A673 (cell line): Measurements from ENCODE around the gene FAM151A. TPM values are rescaled to one million over a fixed set of nuclear protein-coding genes. Genes with fewer than 3 reads are reported as not detected.

Experiments
- BruUV-seq: library from RNA; stranded (reverse); fragments of 400-500 nt; replicated peaks from 2 replicates; lab custom pipeline; 2021; lab: Mats Ljungman, UMichigan
- CTCF ChIA-PET: fragments of 300-600 bp; sonication (Branson Sonifier 250); formaldehyde crosslinking; loops from one replicate; lab custom pipeline; 2022; ENCODE audit warnings: antibody characterized with exemption; lab: Charles Lee
- POLR2A ChIA-PET: fragments of 300-600 bp; sonication (Branson Sonifier 250); formaldehyde crosslinking; loops from one replicate; lab custom pipeline; 2022; ENCODE audit warnings: antibody characterized with exemption; ENCODE audit not compliant: low non-redundant PET; lab: Charles Lee
- DNase-seq: peaks from one replicate; pipeline ENCODE4 v3.0.0-alpha.2; 2015; ENCODE audit warnings: low spot score
- H3K27ac ChIP-seq: fragments of 200-600 bp; sonication (generic); 2 replicates; pipeline ENCODE4 v1.5.1; 2016; ENCODE audit warnings: mixed run types, low read depth, mild to moderate bottlenecking, mixed read lengths, antibody characterized with exemption, low read length; ENCODE audit not compliant: poor library complexity, severe bottlenecking
- H3K27me3 ChIP-seq: fragments of 200-600 bp; sonication (generic); replicated peaks from 2 replicates; pipeline ENCODE4 v1.6.1; 2017; ENCODE audit warnings: mixed run types, low read depth, mild to moderate bottlenecking, mixed read lengths, antibody characterized with exemption, low read length; ENCODE audit not compliant: insufficient read depth, poor library complexity
- H3K36me3 ChIP-seq: fragments of 200-600 bp; sonication (generic); 2 replicates; pipeline ENCODE4 v1.6.1; 2016; ENCODE audit warnings: mixed run types, mild to moderate bottlenecking, mixed read lengths, antibody characterized with exemption, low read length; ENCODE audit not compliant: insufficient read depth, poor library complexity, severe bottlenecking
- H3K4me1 ChIP-seq: fragments of 200-600 bp; sonication (generic); 2 replicates; pipeline ENCODE4 v1.6.1; 2017; ENCODE audit warnings: mixed run types, mild to moderate bottlenecking, mixed read lengths, antibody characterized with exemption, low read length; ENCODE audit not compliant: insufficient read depth, poor library complexity, severe bottlenecking
- H3K4me3 ChIP-seq: fragments of 200-600 bp; sonication (generic); 2 replicates; pipeline ENCODE4 v1.5.1; 2016; ENCODE audit warnings: low read depth, mixed run types, mild to moderate bottlenecking, mixed read lengths, low read length; ENCODE audit not compliant: poor library complexity, severe bottlenecking
- H3K9me3 ChIP-seq: fragments of 200-600 bp; sonication (generic); 2 replicates; pipeline ENCODE4 v1.6.1; 2016; ENCODE audit warnings: mixed run types, low read depth, mild to moderate bottlenecking, mixed read lengths, antibody characterized with exemption, low read length; ENCODE audit not compliant: poor library complexity, severe bottlenecking
- EZH2 ChIP-seq: fragments of 200-600 bp; sonication (generic); IDR thresholded peaks from 2 replicates; pipeline ENCODE4 v1.6.1; 2017; ENCODE audit warnings: borderline replicate concordance, low read depth, mild to moderate bottlenecking, mixed read lengths, antibody characterized with exemption, low read length; ENCODE audit not compliant: poor library complexity, severe bottlenecking
- intact Hi-C: fragments of 100-400 bp; cut with micrococcal nuclease; formaldehyde crosslinking; loops from one replicate; pipeline ENCODE4 v1.10.0; 2022; ENCODE audit not compliant: unreplicated experiment
- total RNA-seq: library from RNA; stranded (reverse); gene quantifications from 2 replicates; pipeline ENCODE4 v1.2.3, GENCODE V29; 2021
- TF ChIP-seq, protein P1 (sequence below): fragments of 300-800, 200-600 bp; sonication (generic); conservative IDR thresholded peaks from 2 replicates; pipeline ENCODE4 v1.5.1; 2017; ENCODE audit warnings: low read depth, mild to moderate bottlenecking, antibody characterized with exemption, low read length, moderate library complexity, mixed read lengths

The FAM151A gene
- total RNA-seq, 1 experiment from 2014 or later = not detected

DNA sequence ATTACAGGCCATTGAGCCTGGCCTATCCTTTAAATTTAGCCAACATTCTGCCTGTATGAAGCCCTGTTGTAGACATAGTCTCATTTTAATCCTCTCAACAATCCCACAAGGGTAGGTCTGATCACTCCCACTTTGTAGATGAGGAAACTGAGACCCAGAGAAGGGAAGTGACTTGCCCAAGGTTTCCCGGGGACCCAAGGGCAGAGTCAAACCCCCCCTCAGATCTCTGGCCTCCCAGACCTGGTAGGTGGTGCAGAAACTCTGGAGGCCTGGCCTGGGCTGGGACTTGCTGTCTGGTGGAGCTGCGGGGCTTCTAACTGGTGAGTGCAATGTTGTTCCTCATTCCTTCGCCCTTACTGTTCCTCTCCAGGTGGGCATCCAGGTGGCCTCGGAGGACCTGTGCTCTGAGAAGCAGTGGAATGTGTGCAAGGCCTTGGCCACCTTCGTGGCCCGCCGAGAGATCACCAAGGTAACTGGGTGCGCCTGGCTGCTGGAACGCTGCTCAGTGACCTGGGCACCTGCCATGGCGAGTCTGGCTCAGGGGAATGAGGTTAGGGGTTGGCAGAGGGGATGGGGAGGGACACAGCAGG lies 29.7 kb downstream of the FAM151A start:
- no peaks in the 10 kb centered on the region for H3K9me3 ChIP-seq
- H3K4me1 ChIP-seq = peaks cover 5% of the 10 kb centered on the region
- DNase-seq = no peak
- no TSS peak for BruUV-seq
- no peak overlapping the region for H3K4me3 ChIP-seq
- ChIA-PET CTCF (no interaction called here), POLR2A (no interaction called here)
- TF ChIP-seq EZH2 = no peak
- TF ChIP-seq, protein P1, sequence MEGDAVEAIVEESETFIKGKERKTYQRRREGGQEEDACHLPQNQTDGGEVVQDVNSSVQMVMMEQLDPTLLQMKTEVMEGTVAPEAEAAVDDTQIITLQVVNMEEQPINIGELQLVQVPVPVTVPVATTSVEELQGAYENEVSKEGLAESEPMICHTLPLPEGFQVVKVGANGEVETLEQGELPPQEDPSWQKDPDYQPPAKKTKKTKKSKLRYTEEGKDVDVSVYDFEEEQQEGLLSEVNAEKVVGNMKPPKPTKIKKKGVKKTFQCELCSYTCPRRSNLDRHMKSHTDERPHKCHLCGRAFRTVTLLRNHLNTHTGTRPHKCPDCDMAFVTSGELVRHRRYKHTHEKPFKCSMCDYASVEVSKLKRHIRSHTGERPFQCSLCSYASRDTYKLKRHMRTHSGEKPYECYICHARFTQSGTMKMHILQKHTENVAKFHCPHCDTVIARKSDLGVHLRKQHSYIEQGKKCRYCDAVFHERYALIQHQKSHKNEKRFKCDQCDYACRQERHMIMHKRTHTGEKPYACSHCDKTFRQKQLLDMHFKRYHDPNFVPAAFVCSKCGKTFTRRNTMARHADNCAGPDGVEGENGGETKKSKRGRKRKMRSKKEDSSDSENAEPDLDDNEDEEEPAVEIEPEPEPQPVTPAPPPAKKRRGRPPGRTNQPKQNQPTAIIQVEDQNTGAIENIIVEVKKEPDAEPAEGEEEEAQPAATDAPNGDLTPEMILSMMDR = no peak
- no peaks in the 10 kb centered on the region for H3K27me3 ChIP-seq
- H3K27ac ChIP-seq = no peak overlapping the region
- intact Hi-C loops = no loop called here
- H3K36me3 ChIP-seq = no peaks in the 10 kb centered on the region

DNA sequence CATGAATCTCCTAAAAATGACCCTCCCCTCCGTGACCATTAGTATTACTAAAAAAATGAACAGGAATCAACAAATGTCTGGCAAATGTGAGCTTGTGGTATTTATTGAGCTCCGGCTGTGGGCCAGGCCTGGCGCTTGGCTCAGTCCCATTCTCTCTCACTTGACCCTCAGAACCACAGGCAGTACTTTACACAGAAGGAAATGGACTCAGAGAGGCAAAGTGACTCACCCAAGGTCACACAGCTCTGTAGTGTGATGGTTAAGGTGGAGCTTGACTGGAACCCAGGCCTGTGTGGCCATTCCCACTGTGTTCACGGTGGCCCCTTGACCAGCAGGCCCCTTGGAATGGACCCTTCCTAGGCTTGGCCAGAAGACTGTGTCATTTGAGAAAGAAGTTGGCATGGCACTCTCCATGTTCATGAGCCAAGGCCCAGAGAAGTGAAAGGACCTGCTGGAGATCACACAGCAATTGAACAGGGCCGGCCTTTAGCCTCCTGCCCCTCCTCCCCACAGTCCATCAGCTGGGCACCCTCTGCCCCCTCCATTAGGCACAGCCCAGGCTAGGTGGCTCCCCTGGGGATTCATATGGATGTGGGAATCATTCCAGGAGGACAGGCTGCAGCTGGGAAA lies 32.1 kb downstream of the FAM151A start:
- H3K36me3 ChIP-seq = no peaks in the 10 kb centered on the region
- ChIA-PET CTCF (no interaction called here), POLR2A (no interaction called here)
- H3K4me1 ChIP-seq = no peaks in the 10 kb centered on the region
- intact Hi-C loops = no loop called here
- BruUV-seq = no TSS peak
- no peaks in the 10 kb centered on the region for H3K9me3 ChIP-seq
- DNase-seq = no peak
- no peak overlapping the region for H3K4me3 ChIP-seq
- no peaks in the 10 kb centered on the region for H3K27me3 ChIP-seq
- TF ChIP-seq EZH2 = no peak
- TF ChIP-seq, protein P1 = no peak
- H3K27ac ChIP-seq = no peak overlapping the region

DNA sequence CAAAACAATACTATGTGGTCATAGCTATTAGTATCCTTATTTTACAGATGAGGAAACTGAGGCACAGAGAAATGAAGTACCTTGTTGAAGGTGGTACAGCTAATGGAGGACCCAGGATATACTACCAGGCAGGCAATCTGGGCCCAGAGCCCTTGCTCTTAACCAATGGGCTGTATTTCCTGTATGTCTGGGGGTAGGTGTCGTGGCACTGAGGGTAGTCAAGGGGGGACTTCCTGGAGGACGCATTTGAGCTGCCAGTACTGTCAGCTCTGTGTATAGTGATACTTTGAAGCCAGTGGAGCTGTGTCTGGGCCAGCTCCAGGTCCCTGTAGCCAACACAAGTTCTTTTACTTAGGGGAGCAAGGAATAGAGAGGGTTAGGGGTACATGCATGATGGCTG lies 34.9 kb downstream of the FAM151A start:
- CTCF ChIA-PET = no interaction called here
- POLR2A ChIA-PET = no interaction called here
- no TSS peak for BruUV-seq
- Histone ChIP-seq H3K36me3 (no peaks in the 10 kb centered on the region), H3K27me3 (no peaks in the 10 kb centered on the region), H3K4me1 (no peaks in the 10 kb centered on the region), H3K27ac (no peak overlapping the region), H3K9me3 (no peaks in the 10 kb centered on the region), H3K4me3 (no peak overlapping the region)
- TF ChIP-seq, protein P1 = no peak
- TF ChIP-seq EZH2 = no peak
- DNase-seq = no peak
- intact Hi-C loops = no loop called here
